SIG-M5 treated with dmso at 0.1 percent for 504 hours (cell line): ENCODE results near the gene TPRG1L.
"Not testable (repeated sequence)": the region's sequence is repeated elsewhere in the genome, so short reads cannot be mapped to it uniquely, and the experiment has no call there.

Experiments used
- DNase-seq: peaks from one replicate; lab custom pipeline; 2025; ENCODE audit not compliant: unreplicated experiment; lab: John Stamatoyannopoulos, UW

The TPRG1L gene

GRCh38 chr1:3624200-3625136, at the start of gene TPRG1L:
Gene TPRG1L, plus strand, starts transcription at chr1:3625015. Its CDS starts 58 bp downstream, at chr1:3625073.
- DNase-seq = peak; percentile 94

- DNase-seq = not testable (repeated sequence)
These were observed 49.3 kb upstream of the TPRG1L start for GRCh38 chr1:3575515-3575914.

- DNase-seq = no peak
These were observed 48.8 kb upstream of the TPRG1L start for GRCh38 chr1:3575993-3576392.

GRCh38 chr1:3577300-3577699, 47.5 kb upstream of the TPRG1L start:
- no peak for DNase-seq

- DNase-seq = no peak
These were observed 46.9 kb upstream of the TPRG1L start for GRCh38 chr1:3577711-3578432.

GRCh38 chr1:3578433-3578805, 46.4 kb upstream of the TPRG1L start:
- no peak for DNase-seq

GRCh38 chr1:3578906-3579305, 45.9 kb upstream of the TPRG1L start:
- no peak for DNase-seq

- DNase-seq = no peak
These were observed 45.2 kb upstream of the TPRG1L start for GRCh38 chr1:3579626-3580025.

GRCh38 chr1:3580231-3580630, 44.6 kb upstream of the TPRG1L start:
- no peak for DNase-seq

GRCh38 chr1:3581296-3582036, 43.3 kb upstream of the TPRG1L start:
- no peak for DNase-seq

- not testable (repeated sequence) for DNase-seq
These were observed 41.1 kb upstream of the TPRG1L start for GRCh38 chr1:3583751-3584150.

- DNase-seq = no peak
These were observed 39.9 kb upstream of the TPRG1L start for GRCh38 chr1:3584915-3585314.

- DNase-seq = not testable (repeated sequence)
These were observed 39.4 kb upstream of the TPRG1L start for GRCh38 chr1:3585353-3585868.

- no peak for DNase-seq
These were observed 38.8 kb upstream of the TPRG1L start for GRCh38 chr1:3585940-3586568.

- peak; percentile 21 for DNase-seq
These were observed 37.6 kb upstream of the TPRG1L start for GRCh38 chr1:3586986-3587759.

GRCh38 chr1:3588395-3588794, 36.4 kb upstream of the TPRG1L start:
- DNase-seq = no peak

GRCh38 chr1:3590139-3590763, 34.6 kb upstream of the TPRG1L start:
- no peak for DNase-seq

GRCh38 chr1:3590951-3591865, 33.6 kb upstream of the TPRG1L start:
- no peak for DNase-seq
